GM19452 (cell line): Measurements from ENCODE around the gene RSPH1.
"Not testable (repeated sequence)": the region's sequence is repeated elsewhere in the genome, so short reads cannot be mapped to it uniquely, and the experiment has no call there.

Experiments used
- ATAC-seq: cut with Tn5 transposase; IDR thresholded peaks from one replicate; pipeline ENCODE4 v1.9.1; 2021; ENCODE audit not compliant: unreplicated experiment

The RSPH1 gene

DNA sequence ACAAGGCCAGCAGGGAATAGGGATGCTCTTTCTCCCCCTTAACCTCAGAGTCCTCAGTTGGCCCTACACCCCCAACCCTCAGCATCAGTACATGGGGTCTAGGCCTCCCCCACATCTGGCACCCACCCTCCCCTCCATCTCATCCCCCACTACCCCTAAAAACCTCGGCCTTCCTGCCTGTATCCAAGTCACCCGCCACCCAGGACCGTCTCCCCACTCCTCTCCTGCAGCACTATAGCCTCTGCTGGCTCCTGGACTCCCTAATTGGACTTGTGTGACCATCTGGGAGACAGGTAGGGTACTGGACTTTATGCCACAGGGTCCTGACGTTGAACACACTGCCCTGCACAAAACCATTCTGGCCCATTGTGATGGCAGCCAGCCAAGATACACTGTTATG lies 6.0 kb downstream of the RSPH1 start:
- no peak for ATAC-seq

DNA sequence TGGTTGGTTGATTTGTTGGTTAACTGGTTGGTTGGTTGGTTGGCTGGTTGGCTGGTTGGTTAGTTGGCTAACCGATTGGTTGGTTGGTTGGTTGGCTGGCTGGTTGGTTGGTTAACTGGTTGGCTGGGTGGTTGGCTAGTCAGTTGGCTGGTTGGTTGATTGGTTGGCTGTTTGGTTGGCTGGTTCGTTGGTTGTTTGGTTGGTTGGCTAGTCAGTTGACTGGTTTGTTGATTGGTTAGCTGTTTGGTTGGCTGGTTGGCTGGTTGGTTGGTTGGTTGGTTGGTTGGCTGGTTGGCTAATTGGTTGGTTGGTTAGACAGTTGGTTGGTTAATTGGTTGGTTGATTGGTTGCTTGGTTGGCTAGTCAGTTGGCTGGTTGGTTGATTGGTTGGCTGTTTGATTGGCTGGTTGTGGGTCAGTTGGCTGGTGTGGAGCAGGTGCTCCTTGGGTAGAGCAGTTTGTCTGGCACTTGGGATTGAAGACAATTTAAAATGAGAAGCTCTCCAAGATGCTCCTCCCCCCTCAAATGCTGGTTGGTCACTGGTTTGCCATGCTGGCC lies 6.9 kb downstream of the RSPH1 start:
- ATAC-seq: no peak

DNA sequence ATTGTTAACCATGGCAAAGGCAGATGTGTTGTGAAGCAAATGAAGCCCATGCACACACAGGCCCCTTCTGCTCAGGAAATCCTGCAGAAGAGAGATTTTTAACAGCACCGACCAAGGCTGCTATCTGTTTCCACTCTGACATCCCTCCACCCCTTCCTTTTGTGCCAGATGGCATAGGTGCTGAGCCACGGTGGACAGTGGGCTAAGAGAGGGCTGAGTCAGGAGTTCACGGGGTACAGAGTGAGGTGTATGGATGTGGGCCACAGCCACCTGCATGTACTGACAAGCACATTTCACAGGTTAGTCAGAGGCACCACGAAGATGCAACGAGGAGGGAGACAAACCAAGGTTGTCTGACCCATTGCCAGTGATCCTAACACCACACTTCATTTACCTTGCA lies 9.5 kb downstream of the RSPH1 start:
- ATAC-seq: no peak

DNA sequence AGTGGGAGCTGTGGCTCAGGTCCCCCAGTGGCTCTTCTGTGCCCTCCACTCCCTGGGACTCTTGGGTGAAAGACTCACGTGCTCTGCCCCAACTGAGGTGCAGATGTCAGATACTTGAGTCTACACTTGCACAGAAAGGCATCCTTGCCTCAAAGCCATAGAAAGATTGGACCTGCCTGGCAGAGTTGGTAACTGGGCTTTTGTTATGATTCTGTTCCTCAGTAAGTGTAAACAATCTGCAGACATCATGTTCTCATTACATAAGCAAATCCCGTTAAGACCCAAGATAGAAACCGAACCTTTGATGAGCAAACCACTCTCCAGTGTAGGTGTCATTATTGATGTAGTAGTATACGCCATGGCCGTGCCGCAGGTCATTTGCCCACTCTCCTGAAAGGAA lies 10.0 kb downstream of the RSPH1 start:
- no peak for ATAC-seq

DNA sequence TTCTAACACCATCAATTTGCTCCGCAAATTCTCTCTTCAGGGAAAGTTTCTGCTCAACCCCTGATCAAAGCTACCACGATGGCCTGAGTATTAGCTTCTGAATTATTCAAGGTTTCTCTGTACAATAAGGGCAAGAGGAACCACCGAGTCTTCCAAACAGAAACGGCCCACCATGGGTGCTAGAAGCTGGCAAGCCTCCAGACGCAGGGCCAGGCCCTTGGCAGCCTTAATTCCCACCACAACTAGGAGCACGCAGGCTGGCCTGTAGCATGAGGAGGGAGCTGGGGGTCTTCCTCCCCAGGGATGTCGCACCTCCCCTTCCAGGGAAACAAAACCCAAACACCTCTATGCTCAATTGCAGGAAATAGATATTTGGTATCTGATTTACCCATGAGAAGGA lies 11.1 kb downstream of the RSPH1 start:
- no peak for ATAC-seq

DNA sequence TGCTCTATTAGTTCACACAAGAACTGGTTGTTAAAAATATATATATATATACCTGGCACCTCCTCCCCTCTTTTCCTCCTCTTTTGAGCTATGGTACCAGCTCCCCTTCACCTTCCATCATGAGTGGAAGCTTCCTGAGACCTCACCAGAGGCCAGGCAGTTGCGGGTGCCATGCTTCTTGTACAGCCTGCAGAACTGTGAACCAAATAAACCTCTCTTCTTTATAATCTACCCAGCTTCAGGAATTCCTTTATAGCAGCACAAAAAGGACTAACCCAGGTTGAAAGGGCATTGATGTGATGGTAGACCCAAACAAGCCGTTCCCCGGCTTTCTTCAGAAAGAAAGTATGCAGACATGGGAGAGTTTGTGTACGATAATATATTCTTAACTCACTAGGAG lies 14.9 kb downstream of the RSPH1 start:
- ATAC-seq: no peak

DNA sequence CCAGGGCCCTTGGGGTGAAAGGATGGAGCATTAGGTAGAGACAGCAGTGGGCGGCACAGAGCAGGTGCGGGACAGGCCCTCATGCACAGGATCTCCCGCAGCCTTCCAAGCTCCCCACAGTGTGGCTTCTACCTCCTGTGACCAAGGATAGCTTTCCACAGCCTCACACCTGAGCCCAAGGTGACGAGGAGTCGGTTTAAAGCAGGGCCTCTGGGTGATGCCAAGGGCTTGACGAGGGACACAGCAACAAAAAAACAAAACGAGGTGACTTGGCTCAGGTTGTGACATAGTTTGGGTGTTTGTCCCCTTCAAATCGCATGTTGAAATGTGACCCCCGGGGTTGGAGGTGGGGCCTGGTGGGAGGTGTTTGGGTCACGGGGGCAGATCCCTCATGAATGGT lies 15.3 kb downstream of the RSPH1 start:
- ATAC-seq: no peak

DNA sequence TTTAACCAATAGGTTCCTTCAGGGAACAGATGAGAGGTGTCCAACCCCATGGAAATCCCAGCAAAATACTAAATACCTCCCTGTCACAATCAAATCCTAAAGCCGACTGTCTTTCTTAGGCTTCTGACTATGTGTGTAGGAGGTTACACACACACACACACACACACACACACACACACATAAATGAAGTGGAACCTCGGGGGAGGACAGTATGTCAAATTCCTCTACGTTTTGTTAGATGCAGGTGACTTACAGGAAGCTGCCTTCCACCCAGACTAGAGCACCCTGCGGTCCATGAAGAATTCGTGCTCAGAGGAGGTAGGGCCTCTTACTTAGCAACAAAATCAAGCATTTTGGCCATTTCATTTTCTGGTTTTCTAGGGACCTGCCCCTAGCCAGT lies 16.4 kb downstream of the RSPH1 start:
- ATAC-seq: no peak

DNA sequence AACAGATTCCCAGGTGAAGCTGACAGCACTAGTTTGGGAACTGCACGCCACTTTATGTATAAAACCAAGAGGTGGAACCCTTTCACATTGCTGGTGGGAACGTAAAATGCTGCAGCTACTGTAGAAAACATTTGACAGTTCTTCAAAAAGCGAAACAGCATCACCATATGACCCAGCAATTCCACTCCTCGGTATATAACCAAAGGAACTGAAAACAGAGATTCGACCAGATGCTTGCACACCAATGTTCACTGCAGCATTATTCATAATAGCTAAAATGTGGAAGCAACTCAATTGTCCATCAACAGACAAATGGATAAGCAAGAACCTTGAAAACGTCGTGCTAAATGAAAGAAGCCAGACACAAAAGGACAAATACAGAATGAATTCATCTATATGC lies 17.5 kb downstream of the RSPH1 start:
- ATAC-seq: peak; percentile 51

DNA sequence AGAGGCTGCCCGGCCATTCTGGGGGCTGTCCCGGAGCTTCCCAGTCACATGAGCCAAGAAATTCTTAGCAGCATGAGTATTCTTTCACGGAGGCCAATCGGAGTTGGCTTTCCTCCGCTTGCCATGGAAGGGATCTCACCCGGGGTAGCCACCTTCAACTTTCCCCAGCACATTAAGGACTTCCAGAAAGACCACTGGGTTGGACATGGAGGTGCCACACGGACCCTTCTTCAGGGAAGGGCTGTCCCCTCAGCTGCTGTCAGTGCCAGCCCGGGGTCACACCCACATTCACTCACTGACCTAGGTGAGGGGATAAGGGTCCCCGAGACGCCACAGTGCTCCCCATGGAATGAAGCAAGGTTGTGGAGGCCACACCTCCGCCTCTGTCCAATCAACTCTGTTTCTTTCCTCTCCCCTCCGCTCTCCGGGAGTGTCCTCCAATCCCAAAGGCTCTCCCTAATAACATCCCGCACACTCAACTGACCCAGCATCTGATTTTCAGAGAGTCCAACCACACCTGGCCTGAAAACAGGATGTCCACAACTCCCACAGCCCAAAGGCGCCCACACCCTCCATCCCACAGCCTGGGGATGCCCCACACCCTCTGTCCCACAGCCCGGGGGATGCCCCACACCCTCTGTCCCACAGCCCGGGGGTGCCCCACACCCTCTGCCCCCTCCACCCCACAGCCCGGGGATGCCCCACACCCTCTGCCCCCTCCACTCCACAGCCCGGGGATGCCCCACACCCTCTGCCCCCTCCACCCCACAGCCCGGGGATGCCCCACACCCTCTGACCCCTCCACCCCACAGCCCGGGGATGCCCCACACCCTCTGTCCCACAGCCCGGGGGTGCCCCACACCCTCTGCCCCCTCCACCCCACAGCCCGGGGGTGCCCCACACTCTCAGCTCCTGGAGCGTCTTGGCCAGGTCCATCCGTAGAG lies 19.4 kb downstream of the RSPH1 start:
- no peak for ATAC-seq

DNA sequence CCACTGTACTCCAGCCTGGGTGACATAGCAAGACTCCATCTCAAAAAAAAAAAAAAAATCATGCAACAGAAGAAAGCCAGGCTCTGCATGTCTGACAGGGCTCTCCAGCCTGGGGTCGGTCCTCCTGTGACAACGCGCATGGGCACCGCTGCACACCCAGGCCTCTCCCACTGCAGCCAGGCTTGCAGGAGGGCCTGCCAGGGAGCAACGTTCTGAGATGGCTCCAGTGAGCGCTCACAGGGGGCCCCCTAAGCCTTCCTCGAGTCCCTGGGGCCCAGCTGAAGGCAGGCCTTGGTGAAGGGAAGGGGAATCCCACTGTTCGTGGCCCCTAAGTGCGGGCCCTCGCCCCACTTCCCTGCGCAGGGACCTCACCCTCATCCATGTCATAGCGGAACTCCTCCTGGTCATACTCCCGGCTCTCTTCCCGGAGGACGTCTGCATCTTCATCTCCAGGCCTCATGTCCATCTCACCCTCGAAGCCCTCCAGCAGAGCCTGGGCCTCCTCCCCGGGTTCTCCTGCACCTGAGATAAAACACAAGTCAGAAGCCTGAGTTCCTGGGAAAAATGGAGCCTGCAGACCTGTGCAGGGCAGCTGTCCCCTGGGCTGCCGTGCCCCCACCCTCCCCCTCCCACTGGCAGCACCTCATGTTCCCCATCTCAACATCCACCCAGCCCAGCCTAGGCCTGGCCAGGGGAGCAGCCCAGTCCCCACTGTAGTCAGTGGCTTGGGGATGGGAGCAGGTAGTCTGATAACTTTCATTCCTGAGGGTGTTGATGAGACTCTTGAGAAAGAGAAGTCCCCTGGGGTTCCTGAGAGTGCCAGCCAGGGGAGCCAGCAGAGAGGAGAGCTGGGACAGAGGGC lies 20.3 kb downstream of the RSPH1 start:
- ATAC-seq: no peak

DNA sequence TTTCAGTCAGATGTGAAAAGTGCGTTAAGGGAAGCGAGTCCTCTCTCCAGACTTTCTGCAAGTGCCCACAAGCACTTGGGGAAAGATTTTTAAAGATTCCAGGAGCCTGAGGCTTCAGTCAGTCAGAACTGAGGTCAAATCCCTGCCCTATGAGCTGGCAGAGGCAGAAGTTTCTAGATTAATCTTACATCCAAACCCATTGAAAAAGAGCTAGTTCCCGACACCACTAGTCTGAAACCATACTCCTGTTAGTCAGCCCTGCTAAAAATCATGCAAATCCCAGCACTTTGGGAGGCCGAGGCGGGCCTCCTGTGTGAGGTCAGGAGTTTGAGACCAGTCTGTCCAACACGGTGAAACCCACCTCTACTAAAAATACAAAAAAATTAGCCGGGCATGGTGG lies 21.0 kb downstream of the RSPH1 start:
- ATAC-seq: no peak

DNA sequence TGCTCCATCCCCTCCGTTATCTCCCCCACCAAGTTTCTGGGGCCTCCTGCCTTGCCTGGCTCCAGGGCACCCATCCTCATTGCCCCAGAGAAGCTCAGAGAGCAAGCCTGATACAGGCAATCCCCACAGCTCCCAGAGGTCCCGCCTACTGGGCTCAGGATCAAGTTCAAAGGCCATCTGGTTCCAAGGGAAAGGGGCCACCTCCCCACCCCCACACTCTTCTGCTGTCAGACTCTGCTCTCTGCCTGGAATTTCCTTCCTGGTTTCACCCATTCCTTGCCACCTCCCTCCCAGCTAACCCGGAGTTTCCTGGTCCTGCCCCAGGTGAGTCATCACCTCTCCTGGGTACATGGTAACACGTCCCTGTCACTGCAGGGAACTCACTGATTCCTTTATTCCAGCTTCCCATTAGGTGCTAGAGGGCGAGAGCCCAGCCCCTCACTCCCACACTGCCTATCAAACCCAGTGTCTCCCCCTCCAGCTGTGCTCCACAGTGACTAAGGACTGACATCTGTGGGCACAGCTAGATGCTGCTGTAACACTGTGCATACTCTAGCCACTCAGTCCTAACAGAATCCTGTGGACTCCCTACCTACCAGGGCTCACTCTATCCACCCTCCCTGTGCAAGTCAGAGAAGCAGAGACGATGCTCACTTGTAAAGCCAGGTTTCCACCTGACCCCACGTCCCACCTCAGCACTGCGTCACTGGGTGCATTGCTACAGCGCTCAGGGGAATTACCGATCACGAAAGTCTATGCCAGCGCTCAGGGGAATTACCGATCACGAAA lies 21.8 kb downstream of the RSPH1 start:
- no peak for ATAC-seq

DNA sequence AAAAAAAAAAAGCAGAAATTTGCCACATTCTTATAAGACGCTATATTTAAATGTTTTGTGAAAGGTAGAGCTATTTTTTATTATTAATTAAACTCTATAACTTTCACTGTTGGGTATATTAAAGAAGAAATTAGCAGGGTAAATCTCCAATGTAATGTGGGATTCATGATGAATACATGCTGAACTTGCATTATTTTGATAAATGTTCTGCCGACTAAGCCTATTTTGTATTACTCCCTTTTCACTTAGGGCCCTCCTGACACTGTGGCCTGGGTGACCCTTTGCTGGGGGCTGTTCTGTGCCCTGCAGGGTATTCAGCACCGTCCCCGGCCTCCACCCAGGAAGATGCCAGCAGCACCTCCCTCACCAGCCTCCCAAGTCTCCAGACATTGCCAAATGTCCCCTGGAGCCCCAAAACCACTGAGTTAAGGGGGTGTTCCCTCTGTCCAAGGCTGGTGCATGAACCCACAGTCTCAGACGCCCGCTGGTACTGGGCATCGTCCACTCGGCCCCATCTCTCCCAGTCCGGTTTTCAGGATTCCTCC lies 22.5 kb downstream of the RSPH1 start:
- no peak for ATAC-seq

DNA sequence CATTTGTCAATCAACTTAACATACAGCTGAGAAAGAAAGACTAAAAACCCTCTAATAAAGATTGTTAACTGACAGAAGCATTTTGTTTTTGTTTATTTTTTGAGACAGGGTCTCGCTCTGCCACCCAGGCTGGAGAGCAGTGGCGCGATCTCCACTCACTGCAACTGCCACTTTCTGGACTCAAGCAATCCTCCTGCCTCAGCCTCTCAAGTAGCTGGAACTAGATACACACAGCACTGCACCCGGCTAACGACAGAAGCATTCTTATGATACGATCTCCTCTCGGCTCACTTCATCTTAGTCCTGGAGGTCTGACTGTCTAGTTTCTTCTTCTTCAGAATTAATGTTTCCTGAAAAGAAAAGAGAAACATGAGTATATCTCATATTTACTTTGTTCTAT lies 23.5 kb downstream of the RSPH1 start:
- no peak for ATAC-seq

DNA sequence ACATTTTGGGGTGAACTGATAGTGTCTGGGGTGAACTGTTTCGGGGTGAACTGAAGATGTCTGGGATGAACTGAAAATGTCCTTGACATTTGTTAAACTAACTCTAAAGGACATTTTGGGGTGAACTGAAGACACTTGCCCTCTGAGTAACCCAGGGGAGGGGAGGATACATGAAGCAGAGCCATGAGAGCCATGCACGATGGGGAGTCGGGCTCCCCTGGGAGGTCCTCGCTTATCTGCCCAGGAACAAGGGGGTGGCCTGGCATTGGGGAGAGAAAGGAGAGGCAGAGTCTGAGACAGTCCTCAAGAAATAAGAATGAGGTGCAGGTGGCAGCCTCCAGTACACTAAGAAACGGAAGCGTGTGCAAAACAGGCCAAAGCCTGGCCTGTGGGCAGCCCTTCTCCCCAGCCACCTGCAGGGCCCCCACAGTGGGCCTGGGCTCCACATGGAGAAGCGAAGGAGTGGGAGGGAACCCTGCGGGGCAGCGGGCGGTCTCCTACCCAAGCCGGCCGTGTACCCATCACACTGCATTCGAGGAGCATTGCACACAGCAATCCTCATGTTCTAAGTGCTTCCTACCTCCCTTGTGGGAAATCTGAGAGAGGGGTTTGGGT lies 24.2 kb downstream of the RSPH1 start:
- ATAC-seq: no peak

DNA sequence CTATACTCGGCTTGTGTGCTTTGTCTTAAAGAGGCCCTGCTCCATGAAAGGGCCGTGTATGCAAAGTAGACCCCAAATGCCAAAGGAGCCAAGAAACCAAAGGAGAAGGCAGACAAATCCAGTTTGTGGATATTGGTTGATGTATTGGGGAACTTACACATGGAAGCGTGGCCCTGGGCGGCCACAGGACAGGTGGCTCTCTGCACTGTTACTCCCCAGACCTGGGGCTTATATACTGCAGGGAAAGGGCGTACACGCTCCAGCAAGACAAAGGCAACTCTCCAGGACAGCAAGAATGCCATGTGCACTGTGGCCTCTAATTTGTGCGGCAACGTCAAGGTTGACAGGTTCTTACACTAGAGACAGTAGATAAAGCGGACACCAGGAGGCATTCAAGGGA lies 24.8 kb downstream of the RSPH1 start:
- no peak for ATAC-seq

DNA sequence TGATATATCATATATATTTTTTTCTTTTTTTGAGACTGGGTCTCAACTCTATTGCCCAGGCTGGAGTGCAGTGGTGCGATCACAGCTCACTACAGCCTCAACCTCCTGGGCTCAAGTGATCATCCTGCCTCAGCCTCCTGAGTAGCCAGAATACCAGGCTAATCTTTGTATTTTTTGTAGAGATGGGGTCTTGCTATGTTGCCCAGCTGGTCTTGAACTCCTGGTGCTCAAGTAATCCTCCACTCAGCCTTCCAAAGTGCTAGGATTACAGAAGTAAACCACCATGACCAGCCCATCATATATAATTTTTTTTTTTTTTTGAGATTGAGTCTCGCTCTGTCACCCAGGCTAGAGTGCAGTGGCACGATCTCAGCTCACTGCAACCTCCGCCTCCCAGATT lies 26.3 kb downstream of the RSPH1 start:
- ATAC-seq: not testable (repeated sequence)

DNA sequence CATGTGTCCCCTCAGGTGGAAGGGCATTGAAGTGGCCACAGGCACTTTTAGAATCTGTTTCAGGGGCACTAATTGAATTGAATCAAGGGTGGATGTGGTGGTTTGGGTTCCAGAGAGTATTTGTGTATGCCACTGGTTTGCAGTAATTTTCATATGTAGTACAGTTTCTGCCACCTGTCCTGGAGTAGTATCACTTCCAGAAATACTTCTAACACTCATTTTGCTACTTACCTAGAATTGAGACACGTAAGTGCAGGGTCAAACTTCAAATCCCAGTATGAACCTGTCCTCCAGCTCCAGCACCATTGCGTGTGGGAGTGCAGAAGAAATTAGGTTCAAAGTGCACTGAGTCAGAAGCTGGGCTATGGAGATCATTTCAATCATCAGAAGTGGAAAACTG lies 26.8 kb downstream of the RSPH1 start:
- ATAC-seq: peak; percentile 33

DNA sequence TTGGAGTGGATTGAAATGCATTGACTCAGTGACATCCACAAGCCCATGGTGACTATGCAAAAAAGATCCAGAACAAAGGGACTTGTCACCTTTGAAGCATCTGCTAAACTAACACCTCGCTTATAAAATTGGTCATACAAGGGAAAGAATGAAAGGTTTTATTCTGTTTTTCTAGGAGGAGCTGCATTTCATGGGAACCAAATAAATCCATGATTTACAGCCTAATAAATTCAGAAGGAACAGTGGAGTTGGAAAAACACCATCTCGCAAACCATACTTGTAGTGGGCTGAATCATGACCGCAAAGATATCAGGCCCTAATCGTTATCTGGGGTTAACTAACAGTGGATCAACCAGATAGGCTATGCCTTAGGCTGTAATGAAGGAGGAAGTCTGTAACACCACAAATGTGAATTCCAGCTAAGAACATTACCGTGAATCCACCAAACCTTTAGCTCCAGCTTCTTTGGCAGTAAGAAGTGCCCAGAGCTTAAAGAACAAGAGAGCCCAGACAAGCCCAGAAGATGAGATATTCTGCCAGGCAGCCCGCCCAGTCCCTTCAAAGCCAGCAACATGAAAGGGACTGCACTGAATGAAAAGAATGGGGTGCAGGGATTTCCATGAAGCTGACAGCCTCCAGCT lies 27.4 kb downstream of the RSPH1 start:
- no peak for ATAC-seq
